SU-DHL-6 (cell line): ENCODE results near the gene GULP1.

Experiments used
- H2AFZ ChIP-seq: fragments of 200-600 bp; sonication (generic); 2 replicates; pipeline ENCODE4 v1.6.1; 2014; ENCODE audit warnings: low read depth, mild to moderate bottlenecking, moderate library complexity, mixed read lengths, antibody characterized with exemption, low read length; ENCODE audit not compliant: severe bottlenecking
- H3F3A ChIP-seq: fragments of 200-600 bp; shearing (Covaris generic); 2 replicates; pipeline ENCODE4 v1.6.0; 2016; ENCODE audit warnings: antibody characterized with exemption, mild to moderate bottlenecking; ENCODE audit not compliant: insufficient read depth
- H3K27ac ChIP-seq: fragments of 200-600 bp; sonication (generic); 2 replicates; pipeline ENCODE4 v1.5.1; 2016; ENCODE audit warnings: low read depth, mild to moderate bottlenecking, low read length, moderate library complexity, mixed read lengths
- H3K27me3 ChIP-seq: fragments of 200-600 bp; sonication (generic), shearing (Covaris generic); 2 replicates; pipeline ENCODE4 v1.6.0; 2014; ENCODE audit warnings: mild to moderate bottlenecking, low read length
- H3K36me3 ChIP-seq: fragments of 200-600 bp; sonication (generic); 2 replicates; pipeline ENCODE4 v1.6.1; 2014; ENCODE audit warnings: mild to moderate bottlenecking, low read length, mixed read lengths
- H3K4me2 ChIP-seq: fragments of 300-600, 200-600 bp; shearing (Covaris generic), sonication (generic); 2 replicates; pipeline ENCODE4 v1.6.0; 2014; ENCODE audit warnings: low read length, low read depth, mild to moderate bottlenecking; ENCODE audit not compliant: poor library complexity, severe bottlenecking
- H3K4me3 ChIP-seq: fragments of 200-600 bp; sonication (generic); 2 replicates; pipeline ENCODE4 v1.5.1; 2014; ENCODE audit warnings: antibody characterized with exemption, low read length, mild to moderate bottlenecking, mixed read lengths; ENCODE audit not compliant: insufficient read depth, poor library complexity, severe bottlenecking
- H3K79me2 ChIP-seq: fragments of 200-600 bp; sonication (generic); 2 replicates; pipeline ENCODE4 v1.6.1; 2014; ENCODE audit warnings: mild to moderate bottlenecking, low read length, moderate library complexity; ENCODE audit not compliant: insufficient read depth
- H3K9ac ChIP-seq: fragments of 200-600 bp; sonication (generic); 2 replicates; pipeline ENCODE4 v1.7.0; 2014; ENCODE audit warnings: mild to moderate bottlenecking, low read length
- H3K9me2 ChIP-seq: fragments of 200-600 bp; sonication (generic); replicated peaks from 2 replicates; pipeline ENCODE4 v1.6.1; 2014; ENCODE audit warnings: low read length; ENCODE audit not compliant: insufficient read depth
- H3K9me3 ChIP-seq: fragments of 200-600 bp; sonication (generic); 2 replicates; pipeline ENCODE4 v1.6.1; 2014; ENCODE audit warnings: low read length, mixed read lengths; ENCODE audit not compliant: insufficient read depth
- H4K20me1 ChIP-seq: fragments of 200-600 bp; sonication (generic); 2 replicates; pipeline ENCODE4 v1.6.1; 2014; ENCODE audit warnings: low read depth, mild to moderate bottlenecking, antibody characterized with exemption, low read length, moderate library complexity, mixed read lengths
- EZH2phosphoT487 ChIP-seq: fragments of 200-600 bp; sonication (generic), shearing (Covaris generic); conservative IDR thresholded peaks from 2 replicates; pipeline ENCODE4 v1.6.1; 2018; ENCODE audit warnings: mild to moderate bottlenecking, antibody characterized with exemption, low read length, moderate library complexity, mixed read lengths
- TF ChIP-seq, protein P1 (sequence below): fragments of 200-600 bp; sonication (generic); IDR thresholded peaks from one replicate; pipeline ENCODE4 v1.5.1; 2017; ENCODE audit warnings: antibody characterized with exemption, mild to moderate bottlenecking, low read length, moderate library complexity; ENCODE audit not compliant: insufficient read depth, poor library complexity, severe bottlenecking

The GULP1 gene, protein sequence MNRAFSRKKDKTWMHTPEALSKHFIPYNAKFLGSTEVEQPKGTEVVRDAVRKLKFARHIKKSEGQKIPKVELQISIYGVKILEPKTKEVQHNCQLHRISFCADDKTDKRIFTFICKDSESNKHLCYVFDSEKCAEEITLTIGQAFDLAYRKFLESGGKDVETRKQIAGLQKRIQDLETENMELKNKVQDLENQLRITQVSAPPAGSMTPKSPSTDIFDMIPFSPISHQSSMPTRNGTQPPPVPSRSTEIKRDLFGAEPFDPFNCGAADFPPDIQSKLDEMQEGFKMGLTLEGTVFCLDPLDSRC

DNA sequence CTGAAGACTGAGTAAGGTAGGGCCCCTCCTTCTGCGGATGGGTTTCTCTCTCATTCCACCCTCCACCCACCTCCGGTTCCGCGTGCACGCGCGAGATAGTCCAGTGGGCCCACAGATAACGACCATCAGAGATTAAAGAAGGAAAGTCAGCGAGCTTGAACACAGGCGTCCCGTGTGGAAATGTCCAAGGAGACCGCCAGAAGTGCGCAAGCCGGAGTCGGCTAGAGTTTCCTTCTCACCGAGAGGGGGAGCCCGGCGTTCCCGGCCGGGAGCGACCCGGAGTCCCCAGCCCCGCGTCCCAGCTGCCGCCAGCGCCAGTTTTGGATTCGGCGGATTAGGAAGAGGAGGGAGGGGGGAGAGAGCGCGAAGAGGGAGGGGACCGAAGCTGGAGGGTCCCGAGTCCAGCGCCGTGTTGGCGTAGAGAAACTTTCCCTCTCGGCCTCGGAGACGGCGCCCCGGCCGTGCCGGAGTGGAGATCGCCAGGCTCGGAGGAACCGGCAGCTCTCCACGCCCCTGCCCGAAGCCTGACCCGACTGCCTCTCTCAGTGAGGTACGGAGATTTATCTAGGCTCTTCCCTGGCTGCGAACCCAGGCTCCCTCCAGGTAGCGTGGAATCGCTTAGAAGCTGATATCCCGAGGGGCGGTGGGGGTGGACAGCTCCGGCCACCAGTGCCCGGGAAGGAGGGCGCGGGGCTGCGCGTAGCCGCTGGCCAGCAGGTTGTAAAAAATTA is at the start of gene GULP1:
Gene GULP1, plus strand, starts transcription at position 258 of the 731 bp plus-strand sequence. CDS start 185,829 bp downstream, outside the sequence.
- H2AFZ ChIP-seq = no peak within 1 kb of the TSS

DNA sequence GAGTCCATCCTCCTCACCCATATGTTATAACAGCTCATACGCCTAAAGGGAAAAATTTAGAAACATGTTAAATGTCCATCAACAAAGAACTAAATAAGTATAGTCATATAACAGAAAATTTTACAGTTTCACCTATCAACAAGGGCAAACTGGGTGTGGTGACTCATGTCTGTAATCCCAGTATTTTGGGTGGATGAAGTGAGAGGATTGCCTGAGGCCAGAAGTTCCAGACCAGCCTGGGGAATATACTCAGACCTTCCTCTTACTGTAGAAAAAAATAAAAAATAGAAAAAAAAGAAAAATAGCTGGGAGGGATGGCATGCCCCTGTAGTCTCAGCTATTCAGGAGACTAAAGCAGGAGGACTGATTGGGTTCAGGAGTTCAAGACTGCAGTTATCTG is 48.3 kb upstream of the GULP1 start:
- no peak overlapping the region for H3K9ac ChIP-seq
- H3K27me3 ChIP-seq = no peaks in the 10 kb centered on the region
- H3K79me2 ChIP-seq = no peaks in the 10 kb centered on the region
- no peak overlapping the region for H3K27ac ChIP-seq
- no peak overlapping the region for H3K4me2 ChIP-seq
- H3K9me2 ChIP-seq = no peaks in the 10 kb centered on the region
- H3F3A ChIP-seq = no peaks in the 10 kb centered on the region
- H3K9me3 ChIP-seq = no peaks in the 10 kb centered on the region
- H4K20me1 ChIP-seq = no peaks in the 10 kb centered on the region
- no peak overlapping the region for H3K4me3 ChIP-seq
- H3K36me3 ChIP-seq = no peaks in the 10 kb centered on the region
- no peak overlapping the region for H2AFZ ChIP-seq
- TF ChIP-seq, protein P1, sequence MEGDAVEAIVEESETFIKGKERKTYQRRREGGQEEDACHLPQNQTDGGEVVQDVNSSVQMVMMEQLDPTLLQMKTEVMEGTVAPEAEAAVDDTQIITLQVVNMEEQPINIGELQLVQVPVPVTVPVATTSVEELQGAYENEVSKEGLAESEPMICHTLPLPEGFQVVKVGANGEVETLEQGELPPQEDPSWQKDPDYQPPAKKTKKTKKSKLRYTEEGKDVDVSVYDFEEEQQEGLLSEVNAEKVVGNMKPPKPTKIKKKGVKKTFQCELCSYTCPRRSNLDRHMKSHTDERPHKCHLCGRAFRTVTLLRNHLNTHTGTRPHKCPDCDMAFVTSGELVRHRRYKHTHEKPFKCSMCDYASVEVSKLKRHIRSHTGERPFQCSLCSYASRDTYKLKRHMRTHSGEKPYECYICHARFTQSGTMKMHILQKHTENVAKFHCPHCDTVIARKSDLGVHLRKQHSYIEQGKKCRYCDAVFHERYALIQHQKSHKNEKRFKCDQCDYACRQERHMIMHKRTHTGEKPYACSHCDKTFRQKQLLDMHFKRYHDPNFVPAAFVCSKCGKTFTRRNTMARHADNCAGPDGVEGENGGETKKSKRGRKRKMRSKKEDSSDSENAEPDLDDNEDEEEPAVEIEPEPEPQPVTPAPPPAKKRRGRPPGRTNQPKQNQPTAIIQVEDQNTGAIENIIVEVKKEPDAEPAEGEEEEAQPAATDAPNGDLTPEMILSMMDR = no peak
- TF ChIP-seq EZH2phosphoT487 = no peak

More for the DNA sequence above, at the start of gene GULP1:
- no peak within 1 kb of the TSS for H3K4me3 ChIP-seq
- H3K36me3 ChIP-seq = no peaks in the 10 kb centered on the region
- H3K4me2 ChIP-seq = no peak within 1 kb of the TSS
- no peak for TF ChIP-seq EZH2phosphoT487
- TF ChIP-seq, protein P1 = no peak
- H3K27me3 ChIP-seq = no peaks in the 10 kb centered on the region
- no peaks in the 10 kb centered on the region for H3K9me2 ChIP-seq
- no peak within 1 kb of the TSS for H3K9ac ChIP-seq
- no peaks in the 10 kb centered on the region for H4K20me1 ChIP-seq
- no peaks in the 10 kb centered on the region for H3F3A ChIP-seq
- no peaks in the 10 kb centered on the region for H3K79me2 ChIP-seq
- no peaks in the 10 kb centered on the region for H3K9me3 ChIP-seq
- H3K27ac ChIP-seq = no peak within 1 kb of the TSS

DNA sequence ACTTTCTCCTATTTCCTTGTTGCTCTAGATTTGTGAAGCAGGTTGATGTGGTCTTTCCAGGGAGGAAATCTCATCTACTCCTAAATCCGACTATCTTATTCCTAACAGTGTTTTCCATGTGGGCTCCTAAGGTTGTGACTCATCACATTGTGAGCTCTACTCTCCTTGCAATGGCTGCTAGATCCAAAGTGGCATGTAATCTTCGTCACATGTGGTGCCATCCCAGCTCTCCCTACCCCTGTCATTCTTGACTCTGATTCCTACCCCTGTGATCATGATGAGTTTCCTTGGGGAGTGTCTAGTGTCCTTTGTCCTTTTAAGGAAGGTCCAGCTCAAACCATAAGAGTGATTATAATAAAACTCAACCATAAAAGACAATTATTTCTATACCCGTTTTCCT is 47.3 kb upstream of the GULP1 start:
- TF ChIP-seq EZH2phosphoT487 = no peak
- TF ChIP-seq, protein P1 = no peak
- Histone ChIP-seq H3K27me3 (no peaks in the 10 kb centered on the region), H3K4me2 (no peak overlapping the region), H3K9me3 (no peaks in the 10 kb centered on the region), H3F3A (no peaks in the 10 kb centered on the region), H3K27ac (no peak overlapping the region), H4K20me1 (no peaks in the 10 kb centered on the region), H3K36me3 (no peaks in the 10 kb centered on the region), H3K9me2 (no peaks in the 10 kb centered on the region), H3K4me3 (no peak overlapping the region), H2AFZ (no peak overlapping the region), H3K79me2 (no peaks in the 10 kb centered on the region), H3K9ac (no peak overlapping the region)
